H1 (cell line): Measurements from ENCODE around the gene SLC25A39. TPM values are rescaled to one million over a fixed set of nuclear protein-coding genes. Genes with fewer than 3 reads are reported as not detected.

Experiments used
- CTCF ChIA-PET: fragments of 300-600 bp; sonication (Branson Sonifier 250); formaldehyde crosslinking; loops from one replicate; lab custom pipeline; 2021; ENCODE audit not compliant: partially characterized antibody; lab: Charles Lee
- POLR2A ChIA-PET: fragments of 300-600 bp; sonication (Branson Sonifier 250); formaldehyde crosslinking; loops from one replicate; lab custom pipeline; 2021; ENCODE audit warnings: inconsistent platforms; ENCODE audit not compliant: partially characterized antibody; lab: Charles Lee
- DNase-seq, 2 experiments: peaks; one replicate each; pipeline versions ENCODE4 v3.0.0 to v3.0.0-alpha.2; 2010 to 2022; ENCODE audit warnings: low spot score in 2 of 2, low read depth in 1 of 2, mixed read lengths in 1 of 2
- FAIRE-seq: peaks from 2 replicates; lab custom pipeline; 2011; peaks lifted over from hg19 to GRCh38; lab: Jason Lieb, UNC
- H2AFZ ChIP-seq: 2 replicates; pipeline ENCODE4 v1.8.1; 2012; ENCODE audit warnings: low read length, inconsistent platforms
- H2AK5ac ChIP-seq: 2 replicates; pipeline ENCODE4 v1.6.1; 2013; ENCODE audit warnings: low read depth, low read length
- H2BK120ac ChIP-seq: replicated peaks from 2 replicates; pipeline ENCODE3; 2013; ENCODE audit warnings: low read depth, low read length, inconsistent platforms
- H2BK12ac ChIP-seq: 2 replicates; pipeline ENCODE4 v1.6.1; 2013; ENCODE audit warnings: low read depth, low read length
- H2BK15ac ChIP-seq: 2 replicates; pipeline ENCODE4 v1.6.1; 2013; ENCODE audit warnings: low read length
- H2BK20ac ChIP-seq: 2 replicates; pipeline ENCODE4 v1.6.1; 2013; ENCODE audit warnings: low read length
- H2BK5ac ChIP-seq: 2 replicates; pipeline ENCODE4 v1.6.1; 2013; ENCODE audit warnings: low read depth, low read length
- H3K14ac ChIP-seq: 2 replicates; pipeline ENCODE4 v1.6.1; 2013; ENCODE audit warnings: inconsistent platforms; ENCODE audit not compliant: insufficient read length
- H3K18ac ChIP-seq: 2 replicates; pipeline ENCODE4 v1.6.1; 2013; ENCODE audit warnings: low read length; ENCODE audit errors: extremely low read depth
- H3K23ac ChIP-seq: 2 replicates; pipeline ENCODE4 v1.6.1; 2013; ENCODE audit warnings: inconsistent platforms; ENCODE audit not compliant: insufficient read length
- H3K23me2 ChIP-seq: 2 replicates; pipeline ENCODE4 v1.6.1; 2013; ENCODE audit warnings: low read depth, low read length
- H3K27ac ChIP-seq: 2 replicates; pipeline ENCODE4 v1.6.1; 2011; ENCODE audit warnings: low read depth, low read length, inconsistent platforms
- H3K27me3 ChIP-seq, 4 experiments: replicated peaks in 1 of 4; 1 replicate in 1 of 4; 2 replicates in 3 of 4; pipeline versions ENCODE4 v1.6.1 to v1.8.1; 2011 to 2013; ENCODE audit warnings: low read length in 3 of 4, mild to moderate bottlenecking in 3 of 4, inconsistent platforms in 2 of 4, mixed read lengths in 2 of 4, moderate library complexity in 1 of 4; ENCODE audit not compliant: control insufficient read depth in 3 of 4, insufficient read depth in 3 of 4; ENCODE audit errors: extremely low read depth in 1 of 4
- H3K36me3 ChIP-seq, 4 experiments: 2 replicates each; pipeline versions ENCODE4 v1.6.1 to v1.8.1; 2011 to 2013; ENCODE audit warnings: mild to moderate bottlenecking in 4 of 4, low read length in 3 of 4, moderate library complexity in 2 of 4, control low read depth in 1 of 4, inconsistent platforms in 1 of 4; ENCODE audit not compliant: insufficient read depth in 4 of 4, control insufficient read depth in 2 of 4
- H3K4ac ChIP-seq: replicated peaks from 2 replicates; pipeline ENCODE3; 2013; ENCODE audit warnings: low read length, low read depth, mixed read lengths, inconsistent platforms; ENCODE audit not compliant: insufficient read length
- H3K4me1 ChIP-seq, 4 experiments: replicated peaks in 1 of 4; 1 replicate in 1 of 4; 2 replicates in 3 of 4; pipeline versions ENCODE4 v1.6.1 to v1.8.1; 2011 to 2013; ENCODE audit warnings: low read length in 3 of 4, inconsistent platforms in 2 of 4, mixed read lengths in 1 of 4; ENCODE audit not compliant: insufficient read depth in 4 of 4, control insufficient read depth in 3 of 4
- H3K4me2 ChIP-seq, 2 experiments: 2 replicates each; pipeline versions ENCODE4 v1.6.1 to v1.8.1; 2011 to 2013; ENCODE audit warnings: low read depth in 2 of 2, low read length in 2 of 2, control low read depth in 1 of 2, inconsistent platforms in 1 of 2, mild to moderate bottlenecking in 1 of 2; ENCODE audit not compliant: insufficient read depth in 1 of 2
- H3K4me3 ChIP-seq, 4 experiments: fragments of 200-600, 300-600 bp in 1 of 4; sonication (generic), shearing (Covaris generic), sonication (Bioruptor Twin) in 1 of 4; 2 replicates each; pipeline versions ENCODE4 v1.5.1 to v1.8.1; 2011 to 2016; ENCODE audit warnings: low read length in 4 of 4, low read depth in 3 of 4, control low read depth in 2 of 4, inconsistent platforms in 2 of 4, mild to moderate bottlenecking in 2 of 4, mixed read lengths in 1 of 4, moderate library complexity in 1 of 4; ENCODE audit not compliant: insufficient read depth in 2 of 4; ENCODE audit errors: extremely low read depth in 1 of 4
- H3K56ac ChIP-seq: replicated peaks from 2 replicates; pipeline ENCODE3; 2013; ENCODE audit warnings: low read depth, mild to moderate bottlenecking, mixed read lengths, low read length, inconsistent platforms; ENCODE audit not compliant: insufficient read length
- H3K79me1 ChIP-seq: 2 replicates; pipeline ENCODE4 v1.6.1; 2013; ENCODE audit warnings: low read depth, low read length, control low read depth
- H3K79me2 ChIP-seq, 2 experiments: 2 replicates each; pipeline versions ENCODE4 v1.6.1 to v1.8.1; 2012 to 2013; ENCODE audit warnings: low read length in 2 of 2, mild to moderate bottlenecking in 2 of 2, inconsistent platforms in 1 of 2; ENCODE audit not compliant: insufficient read depth in 2 of 2, control insufficient read depth in 1 of 2
- H3K9ac ChIP-seq, 4 experiments: replicated peaks in 1 of 4; 1 replicate in 1 of 4; 2 replicates in 3 of 4; pipeline versions ENCODE4 v1.6.1 to v1.8.1; 2011 to 2013; ENCODE audit warnings: low read depth in 3 of 4, low read length in 3 of 4, control low read depth in 2 of 4, mild to moderate bottlenecking in 2 of 4, moderate library complexity in 2 of 4, inconsistent platforms in 1 of 4; ENCODE audit errors: extremely low read depth in 1 of 4
- H3K9me3 ChIP-seq, 2 experiments: 2 replicates each; pipeline versions ENCODE4 v1.6.1 to v1.8.1; 2012 to 2013; ENCODE audit warnings: mild to moderate bottlenecking in 2 of 2, moderate library complexity in 2 of 2, control low read depth in 1 of 2, inconsistent platforms in 1 of 2, low read depth in 1 of 2, low read length in 1 of 2, mixed read lengths in 1 of 2; ENCODE audit not compliant: insufficient read depth in 2 of 2
- H4K20me1 ChIP-seq, 2 experiments: replicated peaks in 1 of 2; 2 replicates each; pipeline versions ENCODE3 to v1.8.1; 2011 to 2013; ENCODE audit warnings: inconsistent platforms in 2 of 2, low read length in 2 of 2, mild to moderate bottlenecking in 1 of 2; ENCODE audit not compliant: insufficient read depth in 2 of 2, control insufficient read depth in 1 of 2
- H4K5ac ChIP-seq: 2 replicates; pipeline ENCODE4 v1.6.1; 2013; ENCODE audit warnings: low read length, low read depth, mixed read lengths, inconsistent platforms; ENCODE audit not compliant: insufficient read length
- H4K8ac ChIP-seq: 2 replicates; pipeline ENCODE4 v1.8.0; 2013; ENCODE audit warnings: mild to moderate bottlenecking, moderate library complexity, low read length, inconsistent platforms; ENCODE audit not compliant: insufficient read depth; ENCODE audit errors: extremely low read depth
- H4K91ac ChIP-seq: replicated peaks from 2 replicates; pipeline ENCODE3; 2013; ENCODE audit warnings: low read length, mixed read lengths, inconsistent platforms; ENCODE audit not compliant: insufficient read length
- CEBPB ChIP-seq: IDR thresholded peaks from 2 replicates; pipeline ENCODE4 v1.6.1; 2012; ENCODE audit warnings: low read depth, low read length
- CHD1 ChIP-seq: IDR thresholded peaks from 2 replicates; pipeline ENCODE4 v1.6.1; 2012; ENCODE audit warnings: low read depth, low read length, improper control_type of control experiment
- KDM5A ChIP-seq: fragments of 200-600 bp; IDR thresholded peaks from 2 replicates; pipeline ENCODE4 v1.7.1; 2012; ENCODE audit warnings: mild to moderate bottlenecking, low read length, inconsistent platforms, mixed read lengths
- POLR2A ChIP-seq, 2 experiments: IDR thresholded peaks; 1 replicate in 1 of 2; 2 replicates in 1 of 2; pipeline ENCODE4 v1.6.1; 2011; ENCODE audit warnings: low read depth in 2 of 2, low read length in 2 of 2, mild to moderate bottlenecking in 2 of 2; ENCODE audit errors: control extremely low read depth in 1 of 2
- POU5F1 ChIP-seq: IDR thresholded peaks from 2 replicates; pipeline ENCODE4 v1.6.1; 2011; ENCODE audit warnings: low read depth, mild to moderate bottlenecking, low read length, moderate library complexity
- SIRT6 ChIP-seq: IDR thresholded peaks from one replicate; pipeline ENCODE4 v1.7.1; 2012; ENCODE audit warnings: low read length, inconsistent platforms
- SP4 ChIP-seq: IDR thresholded peaks from 2 replicates; pipeline ENCODE4 v1.6.1; 2012; ENCODE audit warnings: low read length, inconsistent platforms
- YY1 ChIP-seq: IDR thresholded peaks from 2 replicates; pipeline ENCODE4 v1.6.1; 2011; ENCODE audit warnings: low read depth, mild to moderate bottlenecking, low read length
- WGBS, 2 experiments: shearing (Covaris generic) in 1 of 2; methylation state at CpG; one replicate each; pipeline versions ENCODE4 v1.1.6 to v1.1.7; 2013 to 2015; ENCODE audit warnings: low lambda C conversion rate in 2 of 2, mixed read lengths in 2 of 2, inconsistent platforms in 1 of 2, low coverage in 1 of 2, missing lambda C conversion rate in 1 of 2; ENCODE audit not compliant: insufficient replicate concordance in 2 of 2, insufficient coverage in 1 of 2, insufficient read length in 1 of 2; ENCODE audit errors: extremely low coverage in 1 of 2, missing lambda C conversion rate in 1 of 2; 5-methylcytosine and 5-hydroxymethylcytosine counted together
- polyA plus RNA-seq, 7 experiments: library from polyadenylated mRNA; depleted of rRNA in 3 of 7; stranded (reverse) in 5 of 7; unstranded in 2 of 7; fragments of >200 nt in 5 of 7; fragments of 200-250 nt in 2 of 7; gene quantifications; 1 replicate in 5 of 7; 2 replicates in 1 of 7; 4 replicates in 1 of 7; pipeline versions ENCODE4 v1.2.1 to v1.2.3, GENCODE V29; 2011 to 2013; ENCODE audit warnings: missing spikeins in 2 of 7, mixed read lengths in 2 of 7
- total RNA-seq: library from RNA; stranded (reverse); fragmentation: NEBNext Ultra II Directional; extraction: Animal tissue kit (Norgen Biotek cat#: 25700); gene quantifications from 2 replicates; pipeline ENCODE4 v1.2.1, GENCODE V29; 2021
- TF ChIP-seq, protein P1 (sequence below): IDR thresholded peaks from 2 replicates; pipeline ENCODE4 v1.6.1; 2011; ENCODE audit warnings: low read depth, mild to moderate bottlenecking, low read length; ENCODE audit not compliant: insufficient read depth

Gene SLC25A39
- total and polyA plus RNA-seq, 2 of the 8 experiments (the other 6 are each of a cell fraction or from before 2014, with no cell fraction given): 200 to 291 TPM

DNA sequence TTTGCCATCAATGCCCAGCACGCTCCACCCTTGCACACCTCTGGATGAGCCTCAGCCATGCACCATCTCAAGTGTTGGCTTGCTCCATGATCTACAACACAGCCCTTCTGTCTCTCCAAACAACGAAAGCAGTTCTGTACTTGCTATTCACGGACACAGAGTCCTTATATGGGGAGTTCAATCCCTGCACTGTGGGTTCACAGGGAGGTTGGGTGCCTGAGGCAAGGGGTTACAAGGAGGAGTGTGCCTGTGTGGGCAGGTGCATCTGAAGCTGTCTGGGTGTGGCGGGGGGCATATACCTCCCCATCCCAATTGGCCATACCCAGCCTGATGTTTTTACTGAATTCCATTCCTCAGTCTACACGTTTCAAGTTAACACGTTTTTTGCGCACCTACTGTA is 10.6 kb downstream of the SLC25A39 start:
- Histone ChIP-seq H2BK5ac (no peak overlapping the region), H3K9ac (no peak overlapping the region), H2AFZ (no peak overlapping the region), H3K79me1 (no peaks in the 10 kb centered on the region), H3K4ac (no peak overlapping the region), H3K4me2 (peak overlapping the region in 1 of 2 experiments; percentile 99; a peak in 2 of 4 replicates), H4K5ac (no peak overlapping the region), H2BK20ac (no peak overlapping the region), H3K4me1 (peaks cover 7 to 43% (median 33%) of the 10 kb centered on the region in 4 experiments), H4K91ac (no peak overlapping the region), H2BK12ac (no peak overlapping the region), H3K14ac (no peak overlapping the region), H2BK120ac (no peak overlapping the region), H3K27me3 (peaks cover 0 to 19% (median 17%) of the 10 kb centered on the region in 4 experiments; a peak in 6 of 7 replicates), H4K8ac (no peak overlapping the region; the same call in 1 of the 2 replicates), H2AK5ac (peak overlapping the region; percentile 70; the same call in 1 of the 2 replicates), H3K18ac (no peak overlapping the region), H3K27ac (no peak overlapping the region), H3K23me2 (peaks cover 14% of the 10 kb centered on the region), H3K23ac (no peak overlapping the region), H3K4me3 (peak overlapping the region in 1 of 4 experiments; percentile 61; a peak in 1 of 8 replicates), H3K79me2 (no peaks in the 10 kb centered on the region), H3K36me3 (no peaks in the 10 kb centered on the region), H3K56ac (no peak overlapping the region), H4K20me1 (peaks cover 0 to 14% of the 10 kb centered on the region in 2 experiments), H2BK15ac (peak overlapping the region; percentile 6; the same call in 1 of the 2 replicates), H3K9me3 (no peaks in the 10 kb centered on the region)
- POLR2A ChIA-PET: interaction anchor here (1.3 to 14.6 kb wide), 5 partner anchors 11 to 104 kb away, joined by 4 to 135 read pairs (median 28); partner anchors contain the start of genes SLC25A39 and UBTF
- no peak for FAIRE-seq
- DNase-seq: no peak
- 88% methylated on average over 7 of the region's 7 CpGs; no CpG with 5 or more reads in 1 of the 2 experiments for whole genome bisulfite sequencing, 2 experiments
- CTCF ChIA-PET: interaction anchor here (0.8 to 5.3 kb wide), 5 partner anchors 17 to 167 kb away, joined by 3 to 42 read pairs (median 4); no protein-coding TSS in a partner anchor
- TF ChIP-seq CHD1: no peak
- TF ChIP-seq SIRT6: no peak
- no peak for TF ChIP-seq POLR2A (IDR thresholded peaks at IDR 0.05; ENCODE audit: control extremely low read depth in 1 of 2, low read depth in 2 of 2, low read length in 2 of 2)
- TF ChIP-seq CEBPB: no peak
- TF ChIP-seq YY1: no peak
- TF ChIP-seq POU5F1: no peak
- no peak for TF ChIP-seq KDM5A
- no peak for TF ChIP-seq SP4
- TF ChIP-seq, protein P1, sequence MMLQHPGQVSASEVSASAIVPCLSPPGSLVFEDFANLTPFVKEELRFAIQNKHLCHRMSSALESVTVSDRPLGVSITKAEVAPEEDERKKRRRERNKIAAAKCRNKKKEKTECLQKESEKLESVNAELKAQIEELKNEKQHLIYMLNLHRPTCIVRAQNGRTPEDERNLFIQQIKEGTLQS: no peak
